ENCODE measurements around the gene PABPC4L. TPM values are rescaled to one million over a fixed set of nuclear protein-coding genes. Genes with fewer than 3 reads are reported as not detected.
A peak's percentile ranks its signal among the peaks of the same experiment; 100 is the strongest.
"Not testable (repeated sequence)": the region's sequence is repeated elsewhere in the genome, so short reads cannot be mapped to it uniquely, and the experiment has no call there.

Gene PABPC4L
- total RNA-seq, 4 donors from 2014 or later, result 0.17 to 0.48 (median 0.29) TPM

DNA sequence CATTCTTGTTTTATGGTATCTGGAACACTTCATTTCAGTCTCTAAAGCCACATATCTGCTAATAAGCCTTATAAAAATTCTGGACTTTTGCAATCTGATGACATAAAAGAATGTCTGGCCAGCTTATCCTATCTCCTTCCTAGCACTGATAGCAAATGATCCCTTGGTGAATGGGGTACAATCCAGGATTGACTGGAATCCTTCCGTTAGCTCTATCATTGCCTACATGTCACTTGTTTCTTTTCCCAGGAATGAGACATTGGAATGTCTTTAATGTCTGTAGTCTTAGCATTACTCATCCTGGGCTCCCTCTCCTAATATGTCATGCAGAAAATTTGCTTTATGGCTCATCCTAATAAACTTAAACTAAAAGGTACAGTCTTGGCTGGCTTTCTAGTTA, 14.8 kb upstream of the PABPC4L start:
- WGBS, result 44% methylated on average over 1 of the region's 1 CpG
- H3K4me1 ChIP-seq, result no peaks in the 10 kb centered on the region
- H3K36me3 ChIP-seq, result no peaks in the 10 kb centered on the region
- H3K27ac ChIP-seq, result no peak overlapping the region
- no peak overlapping the region for H3K4me3 ChIP-seq
- no peaks in the 10 kb centered on the region for H3K27me3 ChIP-seq
- DNase-seq (ENCODE audit: low spot score in 2 of 2), result no peak
- H3K9me3 ChIP-seq, result no peaks in the 10 kb centered on the region
- TF ChIP-seq, protein P1, sequence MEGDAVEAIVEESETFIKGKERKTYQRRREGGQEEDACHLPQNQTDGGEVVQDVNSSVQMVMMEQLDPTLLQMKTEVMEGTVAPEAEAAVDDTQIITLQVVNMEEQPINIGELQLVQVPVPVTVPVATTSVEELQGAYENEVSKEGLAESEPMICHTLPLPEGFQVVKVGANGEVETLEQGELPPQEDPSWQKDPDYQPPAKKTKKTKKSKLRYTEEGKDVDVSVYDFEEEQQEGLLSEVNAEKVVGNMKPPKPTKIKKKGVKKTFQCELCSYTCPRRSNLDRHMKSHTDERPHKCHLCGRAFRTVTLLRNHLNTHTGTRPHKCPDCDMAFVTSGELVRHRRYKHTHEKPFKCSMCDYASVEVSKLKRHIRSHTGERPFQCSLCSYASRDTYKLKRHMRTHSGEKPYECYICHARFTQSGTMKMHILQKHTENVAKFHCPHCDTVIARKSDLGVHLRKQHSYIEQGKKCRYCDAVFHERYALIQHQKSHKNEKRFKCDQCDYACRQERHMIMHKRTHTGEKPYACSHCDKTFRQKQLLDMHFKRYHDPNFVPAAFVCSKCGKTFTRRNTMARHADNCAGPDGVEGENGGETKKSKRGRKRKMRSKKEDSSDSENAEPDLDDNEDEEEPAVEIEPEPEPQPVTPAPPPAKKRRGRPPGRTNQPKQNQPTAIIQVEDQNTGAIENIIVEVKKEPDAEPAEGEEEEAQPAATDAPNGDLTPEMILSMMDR (IDR thresholded peaks at IDR 0.05), result no peak
- TF ChIP-seq EP300 (IDR thresholded peaks at IDR 0.05) (no peak), POLR2A (IDR thresholded peaks at IDR 0.05) (no peak), POLR2AphosphoS5 (IDR thresholded peaks at IDR 0.05) (no peak)

DNA sequence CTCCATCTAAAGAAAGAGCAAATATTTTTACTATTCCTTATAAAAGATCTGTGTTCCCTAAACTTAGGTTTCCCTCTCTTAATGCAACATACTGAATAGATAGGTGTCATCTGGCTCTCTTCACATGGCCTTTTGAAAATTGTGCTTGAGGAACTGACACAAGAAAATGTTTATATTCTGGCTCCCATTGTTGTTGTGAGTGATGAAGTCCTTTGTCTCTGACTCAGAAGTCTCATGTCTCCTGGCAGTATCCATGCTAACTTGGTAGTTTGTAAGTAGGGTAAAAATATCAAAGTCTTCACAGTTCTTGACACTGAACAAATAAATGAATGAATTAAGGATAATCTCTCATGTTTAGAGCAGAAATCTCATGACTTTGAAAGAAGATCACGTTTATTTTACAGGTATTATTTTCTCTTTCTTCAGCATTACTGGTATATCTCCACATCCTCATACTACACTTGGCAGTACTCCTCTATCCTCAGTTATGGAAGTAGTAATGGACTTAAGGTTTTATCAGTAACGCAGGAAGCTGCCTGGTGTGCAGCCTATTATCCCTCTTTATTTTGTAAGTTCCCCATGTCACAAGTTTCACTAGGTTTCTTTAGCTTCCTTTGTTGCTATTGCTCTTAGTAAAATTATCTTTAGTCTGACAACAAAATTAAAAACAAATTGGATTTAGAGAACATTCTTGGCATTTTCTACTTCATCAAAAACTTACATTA, 14.2 kb upstream of the PABPC4L start:
- TF ChIP-seq, protein P1 (IDR thresholded peaks at IDR 0.05), result no peak
- no peak for TF ChIP-seq EP300 (IDR thresholded peaks at IDR 0.05)
- no peak for TF ChIP-seq POLR2AphosphoS5 (IDR thresholded peaks at IDR 0.05)
- TF ChIP-seq POLR2A (IDR thresholded peaks at IDR 0.05), result no peak
- 41% methylated on average over 2 of the region's 2 CpGs for WGBS

DNA sequence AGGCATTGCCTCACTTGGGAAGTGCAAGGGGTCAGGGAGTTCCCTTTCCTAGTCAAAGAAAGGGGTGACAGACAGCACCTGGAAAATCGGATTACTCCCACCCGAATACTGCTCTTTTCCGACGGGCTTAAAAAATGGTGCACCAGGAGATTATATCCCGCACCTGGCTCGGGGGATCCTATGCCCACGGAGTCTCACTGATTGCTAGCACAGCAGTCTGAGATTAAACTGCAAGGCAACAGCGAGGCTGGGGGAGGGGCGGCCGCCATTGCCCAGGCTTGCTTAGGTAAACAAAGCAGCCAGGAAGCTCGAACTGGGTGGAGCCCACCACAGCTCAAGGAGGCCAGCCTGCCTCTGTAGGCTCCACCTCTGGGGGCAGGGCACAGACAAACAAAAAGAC, 6.4 kb upstream of the PABPC4L start:
- H3K4me3 ChIP-seq; H3K36me3 ChIP-seq; H3K27ac ChIP-seq; H3K9me3 ChIP-seq; DNase-seq (ENCODE audit: low spot score in 2 of 2); H3K27me3 ChIP-seq; H3K4me1 ChIP-seq: not testable (repeated sequence)
- WGBS, result 94% methylated on average over 8 of the region's 11 CpGs

More for the DNA sequence above, 14.2 kb upstream of the PABPC4L start:
- no peaks in the 10 kb centered on the region for H3K4me1 ChIP-seq
- H3K27ac ChIP-seq, result no peak overlapping the region
- no peak overlapping the region for H3K4me3 ChIP-seq
- H3K27me3 ChIP-seq, result no peaks in the 10 kb centered on the region
- no peaks in the 10 kb centered on the region for H3K9me3 ChIP-seq
- DNase-seq (ENCODE audit: low spot score in 2 of 2), result no peak
- no peaks in the 10 kb centered on the region for H3K36me3 ChIP-seq

DNA sequence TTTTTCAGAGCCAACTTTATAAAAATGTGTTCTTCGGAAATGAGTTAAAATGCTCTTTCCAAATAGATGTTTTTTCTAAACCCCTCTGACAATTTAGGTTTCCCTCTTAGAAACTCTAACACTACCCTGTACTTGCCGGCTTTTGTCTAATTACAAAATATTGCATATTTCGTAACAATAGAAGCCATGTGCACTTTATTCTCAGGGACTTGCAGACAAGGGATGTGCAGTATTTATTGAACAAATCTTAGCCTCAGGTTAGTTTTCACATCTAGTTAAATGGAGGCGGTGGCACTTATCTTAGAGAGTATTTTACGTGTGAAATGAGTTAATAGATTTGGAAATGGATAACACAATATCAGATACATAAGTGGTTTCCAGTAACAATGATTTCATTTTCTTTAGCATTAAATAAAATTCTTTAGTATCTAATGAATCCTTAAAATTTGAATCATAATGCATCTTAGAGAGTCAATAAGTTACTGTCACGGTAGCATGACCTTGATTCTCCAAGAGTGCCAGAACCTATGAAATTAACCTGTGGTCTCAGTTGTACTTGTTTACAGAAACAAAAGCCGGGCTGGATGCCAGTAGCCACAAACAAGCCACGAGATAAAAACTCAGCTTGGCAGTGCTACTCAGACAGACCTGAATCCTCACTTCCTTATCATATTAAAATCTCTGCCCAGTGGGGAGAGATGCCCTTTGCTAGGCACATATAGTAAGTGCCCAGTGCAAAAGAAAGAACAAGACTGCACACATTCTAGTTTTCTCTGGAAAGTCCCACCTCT, 772 bp upstream of the PABPC4L start:
- Histone ChIP-seq H3K4me1 (peaks cover 14% of the 10 kb centered on the region), H3K4me3 (peak overlapping the region; percentile 65), H3K27ac (no peak overlapping the region), H3K27me3 (no peaks in the 10 kb centered on the region), H3K9me3 (no peaks in the 10 kb centered on the region), H3K36me3 (no peaks in the 10 kb centered on the region)
- 23% methylated on average over 8 of the region's 8 CpGs for WGBS
- no peak for DNase-seq (ENCODE audit: low spot score in 2 of 2)
- no peak for TF ChIP-seq POLR2AphosphoS5 (IDR thresholded peaks at IDR 0.05)
- TF ChIP-seq POLR2A (IDR thresholded peaks at IDR 0.05), result no peak
- no peak for TF ChIP-seq EP300 (IDR thresholded peaks at IDR 0.05)
- TF ChIP-seq, protein P1 (IDR thresholded peaks at IDR 0.05), result no peak

DNA sequence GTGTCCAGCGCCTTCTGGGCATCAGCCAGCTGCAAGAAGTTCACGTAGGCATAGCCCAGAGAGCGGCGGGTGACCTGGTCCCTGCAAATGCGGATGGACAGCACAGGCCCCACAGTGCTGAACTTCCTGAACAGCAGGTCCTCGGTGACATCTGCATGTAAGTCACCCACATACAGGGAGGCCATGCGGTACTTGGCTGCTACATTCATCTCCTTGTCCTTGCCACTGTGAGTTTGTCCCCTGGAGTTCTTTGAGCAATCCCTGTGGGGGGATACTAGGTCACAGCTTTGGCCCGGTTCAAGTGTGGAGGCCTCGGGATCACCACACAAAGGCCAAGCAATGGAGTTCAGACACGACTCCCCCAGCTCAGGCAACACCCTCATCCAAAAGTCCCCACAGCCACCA, 776 bp downstream of the PABPC4L start:
- Histone ChIP-seq H3K36me3 (no peaks in the 10 kb centered on the region), H3K4me3 (peak overlapping the region; percentile 65), H3K27ac (peak overlapping the region; percentile 55), H3K9me3 (no peaks in the 10 kb centered on the region), H3K4me1 (peaks cover 14% of the 10 kb centered on the region), H3K27me3 (no peaks in the 10 kb centered on the region)
- no peak for TF ChIP-seq EP300 (IDR thresholded peaks at IDR 0.05)
- TF ChIP-seq POLR2AphosphoS5 (IDR thresholded peaks at IDR 0.05), result no peak
- TF ChIP-seq POLR2A (IDR thresholded peaks at IDR 0.05), result no peak
- TF ChIP-seq, protein P1 (IDR thresholded peaks at IDR 0.05), result no peak
- DNase-seq (ENCODE audit: low spot score in 2 of 2), result peak in 1 of 2 donors; percentile 48
- 73% methylated on average over 9 of the region's 10 CpGs for WGBS
